CD8-positive, alpha-beta memory T cell (primary cell): ENCODE measurements around the gene RPGRIP1L. TPM values are rescaled to one million over a fixed set of nuclear protein-coding genes. Genes with fewer than 3 reads are reported as not detected.
A peak's percentile ranks its signal among the peaks of the same experiment; 100 is the strongest.

Experiments used
- CTCF ChIA-PET: fragments of 350-600 bp; sonication (Branson Sonifier 250); formaldehyde crosslinking; loops from one replicate; lab custom pipeline; 2021; ENCODE audit warnings: antibody characterized with exemption; lab: Charles Lee
- POLR2A ChIA-PET: fragments of 350-600 bp; sonication (Branson Sonifier 250); formaldehyde crosslinking; loops from one replicate; lab custom pipeline; 2021; ENCODE audit warnings: antibody characterized with exemption; lab: Charles Lee
- DNase-seq, 5 donors: peaks; one replicate each; pipeline versions ENCODE4 v3.0.0 to v3.0.0-alpha.2; 2020 to 2022; ENCODE audit warnings: mixed read lengths in 1 of 5
- H3K27ac ChIP-seq: one replicate; pipeline ENCODE4 v1.7.0; 2013; ENCODE audit warnings: low read depth, mild to moderate bottlenecking, low read length, moderate library complexity
- H3K27me3 ChIP-seq: 2 replicates; pipeline ENCODE4 v1.7.0; 2013; ENCODE audit warnings: low read length, mild to moderate bottlenecking; ENCODE audit not compliant: insufficient read depth, poor library complexity, severe bottlenecking
- H3K36me3 ChIP-seq: 2 replicates; pipeline ENCODE4 v1.7.0; 2013; ENCODE audit warnings: mild to moderate bottlenecking, low read length, moderate library complexity; ENCODE audit not compliant: insufficient read depth
- H3K4me1 ChIP-seq: 2 replicates; pipeline ENCODE4 v1.7.0; 2013; ENCODE audit warnings: mild to moderate bottlenecking, low read length, moderate library complexity; ENCODE audit not compliant: insufficient read depth
- H3K4me3 ChIP-seq: 2 replicates; pipeline ENCODE4 v1.7.0; 2013; ENCODE audit warnings: mild to moderate bottlenecking, low read length
- H3K9me3 ChIP-seq: 2 replicates; pipeline ENCODE4 v1.7.0; 2013; ENCODE audit warnings: mild to moderate bottlenecking, low read length
- H3K27ac Mint-ChIP-seq, 8 donors: one replicate each; pipeline ENCODE4 v1.8.0; 2020 to 2021; ENCODE audit warnings: mixed read lengths in 8 of 8, mild to moderate bottlenecking in 6 of 8, inconsistent platforms in 3 of 8, moderate library complexity in 3 of 8
- H3K27me3 Mint-ChIP-seq, 2 donors: one replicate each; pipeline ENCODE4 v1.8.0; 2020 to 2021; ENCODE audit warnings: mixed read lengths in 2 of 2, mild to moderate bottlenecking in 1 of 2, moderate library complexity in 1 of 2
- H3K36me3 Mint-ChIP-seq, 3 donors: one replicate each; pipeline ENCODE4 v1.8.0; 2020 to 2021; ENCODE audit warnings: mixed read lengths in 3 of 3, inconsistent platforms in 1 of 3, mild to moderate bottlenecking in 1 of 3
- H3K4me1 Mint-ChIP-seq, 3 donors: one replicate each; pipeline ENCODE4 v1.8.0; 2020 to 2021; ENCODE audit warnings: mixed read lengths in 3 of 3, inconsistent platforms in 1 of 3, mild to moderate bottlenecking in 1 of 3
- H3K4me3 Mint-ChIP-seq, 7 donors: one replicate each; pipeline ENCODE4 v1.8.0; 2020 to 2021; ENCODE audit warnings: mixed read lengths in 7 of 7, mild to moderate bottlenecking in 6 of 7, moderate library complexity in 4 of 7, inconsistent platforms in 2 of 7
- H3K9me3 Mint-ChIP-seq, 5 donors: one replicate each; pipeline ENCODE4 v1.8.0; 2020 to 2022; ENCODE audit warnings: mixed read lengths in 5 of 5, mild to moderate bottlenecking in 3 of 5, moderate library complexity in 2 of 5, inconsistent platforms in 1 of 5
- polyA plus RNA-seq: library from polyadenylated mRNA; unstranded; fragments of 300-500 nt; fragmentation: Illumina TruSeq; gene quantifications from one replicate; pipeline ENCODE4 v1.2.3, GENCODE V29; 2021
- total RNA-seq, 2 experiments: library from RNA; stranded (reverse); gene quantifications; one replicate each; pipeline ENCODE4 v1.2.3, GENCODE V29; 2021

Gene RPGRIP1L
- 1 to 10 TPM; 9.6 to 9.8 TPM for total RNA-seq
- polyA plus RNA-seq: 3.0 TPM

GRCh38 chr16:53703590-53704444, at the start of gene RPGRIP1L, which contains the start of gene FTO:
RPGRIP1L (minus strand) TSS chr16:53703859; CDS start chr16:53700723, 3,136 bp downstream.
FTO (plus strand) TSS chr16:53704156.
- peaks cover 16% of the 10 kb centered on the region for H3K4me1 ChIP-seq
- H3K4me1 Mint-ChIP-seq: peaks cover 39 to 52% (median 51%) of the 10 kb centered on the region in 3 donors
- H3K27ac ChIP-seq: peak within 1 kb of the TSS; percentile 62
- peak within 1 kb of the TSS; percentile 94 to 98 (median 97) for H3K4me3 Mint-ChIP-seq
- H3K27ac Mint-ChIP-seq: peak within 1 kb of the TSS; percentile 82 to 99 (median 96)
- H3K9me3 ChIP-seq: no peaks in the 10 kb centered on the region
- peak within 1 kb of the TSS; percentile 92 for H3K4me3 ChIP-seq
- H3K27me3 ChIP-seq: no peaks in the 10 kb centered on the region
- CTCF ChIA-PET: interaction anchor here (0.9 to 1.9 kb wide), 2 partner anchors 39 to 90 kb away, joined by 3 to 6 read pairs; no protein-coding TSS in a partner anchor
- peaks cover 0 to 2% of the 10 kb centered on the region in 2 donors for H3K27me3 Mint-ChIP-seq
- peaks cover 4 to 17% (median 8%) of the 10 kb centered on the region in 3 donors for H3K36me3 Mint-ChIP-seq
- POLR2A ChIA-PET: interaction anchor here (0.6 kb wide), 1 partner anchor 21 kb away, joined by 3 read pairs; no protein-coding TSS in a partner anchor
- H3K9me3 Mint-ChIP-seq: no peaks in the 10 kb centered on the region
- H3K36me3 ChIP-seq: no peaks in the 10 kb centered on the region
- peak; percentile 93 to 98 (median 95) for DNase-seq

GRCh38 chr16:53753431-53753830, 49.8 kb upstream of the RPGRIP1L start:
- peak overlapping the region in 2 of 8 donors; percentile 6 to 36 for H3K27ac Mint-ChIP-seq
- H3K4me3 ChIP-seq: no peak overlapping the region
- H3K36me3 Mint-ChIP-seq: peaks cover 0 to under 1% (median under 1%) of the 10 kb centered on the region in 3 donors
- H3K27ac ChIP-seq: no peak overlapping the region
- no peak for DNase-seq
- H3K27me3 Mint-ChIP-seq: no peaks in the 10 kb centered on the region
- no peak overlapping the region for H3K4me3 Mint-ChIP-seq
- no peaks in the 10 kb centered on the region for H3K27me3 ChIP-seq
- no peaks in the 10 kb centered on the region for H3K9me3 ChIP-seq
- H3K36me3 ChIP-seq: no peaks in the 10 kb centered on the region
- CTCF ChIA-PET: interaction anchor here (1.3 kb wide), 1 partner anchor 10 kb away, joined by 4 read pairs; no protein-coding TSS in a partner anchor
- POLR2A ChIA-PET: interaction anchor here (0.7 kb wide), 1 partner anchor 482 kb away, joined by 4 read pairs; no protein-coding TSS in a partner anchor
- peaks cover 12 to 42% (median 35%) of the 10 kb centered on the region in 3 donors for H3K4me1 Mint-ChIP-seq
- H3K9me3 Mint-ChIP-seq: peaks cover 0 to 5% (median 0%) of the 10 kb centered on the region in 5 donors
- H3K4me1 ChIP-seq: no peaks in the 10 kb centered on the region

- ChIA-PET POLR2A (no interaction called here), CTCF (interaction anchor here (1.3 kb wide), 1 partner anchor 10 kb away, joined by 8 read pairs; no protein-coding TSS in a partner anchor)
- Histone ChIP-seq H3K9me3 (no peaks in the 10 kb centered on the region), H3K27ac (no peak overlapping the region), H3K36me3 (no peaks in the 10 kb centered on the region), H3K4me3 (no peak overlapping the region), H3K4me1 (no peaks in the 10 kb centered on the region), H3K27me3 (no peaks in the 10 kb centered on the region)
- peaks cover 9 to 37% (median 31%) of the 10 kb centered on the region in 3 donors for H3K4me1 Mint-ChIP-seq
- no peaks in the 10 kb centered on the region for H3K27me3 Mint-ChIP-seq
- H3K36me3 Mint-ChIP-seq: peaks cover 0 to 4% (median 2%) of the 10 kb centered on the region in 3 donors
- DNase-seq: no peak
- H3K9me3 Mint-ChIP-seq: peaks cover 0 to 6% (median 2%) of the 10 kb centered on the region in 5 donors
- H3K27ac Mint-ChIP-seq: no peak overlapping the region
- no peak overlapping the region for H3K4me3 Mint-ChIP-seq
These were observed 48.9 kb upstream of the RPGRIP1L start for GRCh38 chr16:53752560-53752959.

GRCh38 chr16:53745753-53746266, 42.2 kb upstream of the RPGRIP1L start:
- DNase-seq: no peak
- Histone ChIP-seq H3K9me3 (no peaks in the 10 kb centered on the region), H3K4me1 (peaks cover 26% of the 10 kb centered on the region), H3K27me3 (no peaks in the 10 kb centered on the region), H3K27ac (no peak overlapping the region), H3K36me3 (no peaks in the 10 kb centered on the region), H3K4me3 (no peak overlapping the region)
- Mint-ChIP-seq H3K27ac (peak overlapping the region in 3 of 8 donors; percentile 23 to 66 (median 38)), H3K4me1 (peaks cover 23 to 60% (median 35%) of the 10 kb centered on the region in 3 donors), H3K9me3 (peaks cover 0 to 9% (median 2%) of the 10 kb centered on the region in 5 donors), H3K36me3 (peaks cover 0 to 7% (median 2%) of the 10 kb centered on the region in 3 donors), H3K4me3 (peak overlapping the region in 1 of 7 donors; percentile 4), H3K27me3 (no peaks in the 10 kb centered on the region)
- CTCF ChIA-PET: interaction anchor here (2.3 kb wide), 1 partner anchor 10 kb away, joined by 8 read pairs; no protein-coding TSS in a partner anchor
- POLR2A ChIA-PET: no interaction called here

GRCh38 chr16:53745086-53745485, 41.4 kb upstream of the RPGRIP1L start:
- H3K4me1 Mint-ChIP-seq: peaks cover 23 to 63% (median 35%) of the 10 kb centered on the region in 3 donors
- DNase-seq: no peak
- H3K27me3 Mint-ChIP-seq: no peaks in the 10 kb centered on the region
- H3K36me3 Mint-ChIP-seq: peaks cover 0 to 7% (median 2%) of the 10 kb centered on the region in 3 donors
- POLR2A ChIA-PET: no interaction called here
- Histone ChIP-seq H3K27ac (no peak overlapping the region), H3K27me3 (no peaks in the 10 kb centered on the region), H3K4me3 (no peak overlapping the region), H3K9me3 (no peaks in the 10 kb centered on the region), H3K4me1 (peaks cover 26% of the 10 kb centered on the region), H3K36me3 (no peaks in the 10 kb centered on the region)
- peak overlapping the region in 5 of 8 donors; percentile 38 to 89 (median 81) for H3K27ac Mint-ChIP-seq
- peaks cover 0 to 9% (median 2%) of the 10 kb centered on the region in 5 donors for H3K9me3 Mint-ChIP-seq
- peak overlapping the region in 2 of 7 donors; percentile 76 to 78 for H3K4me3 Mint-ChIP-seq
- CTCF ChIA-PET: interaction anchor here (1.4 to 2.3 kb wide), 2 partner anchors 9 to 20 kb away, joined by 3 to 8 read pairs; no protein-coding TSS in a partner anchor

GRCh38 chr16:53744449-53744848, 40.8 kb upstream of the RPGRIP1L start:
- CTCF ChIA-PET: interaction anchor here (1.1 to 2.3 kb wide), 3 partner anchors 9 to 195 kb away, joined by 3 to 8 read pairs (median 3); no protein-coding TSS in a partner anchor
- Histone ChIP-seq H3K27ac (no peak overlapping the region), H3K27me3 (no peaks in the 10 kb centered on the region), H3K36me3 (no peaks in the 10 kb centered on the region), H3K4me1 (peaks cover 26% of the 10 kb centered on the region), H3K9me3 (no peaks in the 10 kb centered on the region), H3K4me3 (no peak overlapping the region)
- DNase-seq: peak in 2 of 5 donors; percentile 33 to 38
- peak overlapping the region in 6 of 7 donors; percentile 62 to 78 (median 66) for H3K4me3 Mint-ChIP-seq
- H3K4me1 Mint-ChIP-seq: peaks cover 23 to 66% (median 41%) of the 10 kb centered on the region in 3 donors
- H3K36me3 Mint-ChIP-seq: peaks cover 0 to 7% (median 2%) of the 10 kb centered on the region in 3 donors
- no peaks in the 10 kb centered on the region for H3K27me3 Mint-ChIP-seq
- peak overlapping the region in 7 of 8 donors; percentile 7 to 89 (median 73) for H3K27ac Mint-ChIP-seq
- peaks cover 0 to 9% (median 2%) of the 10 kb centered on the region in 5 donors for H3K9me3 Mint-ChIP-seq
- POLR2A ChIA-PET: no interaction called here

GRCh38 chr16:53743149-53743566, 39.5 kb upstream of the RPGRIP1L start:
- Histone ChIP-seq H3K36me3 (no peaks in the 10 kb centered on the region), H3K27ac (no peak overlapping the region), H3K9me3 (no peaks in the 10 kb centered on the region), H3K27me3 (no peaks in the 10 kb centered on the region), H3K4me3 (no peak overlapping the region), H3K4me1 (peaks cover 26% of the 10 kb centered on the region)
- ChIA-PET POLR2A (no interaction called here), CTCF (interaction anchor here (1.1 to 2.3 kb wide), 6 partner anchors 9 to 194 kb away, joined by 3 to 8 read pairs (median 4); partner anchors contain the start of genes FTO and RPGRIP1L)
- no peaks in the 10 kb centered on the region for H3K27me3 Mint-ChIP-seq
- H3K36me3 Mint-ChIP-seq: peaks cover 0 to 7% (median 2%) of the 10 kb centered on the region in 3 donors
- DNase-seq: peak in 1 of 5 donors; percentile 1
- no peak overlapping the region for H3K27ac Mint-ChIP-seq
- peaks cover 0 to 9% (median 2%) of the 10 kb centered on the region in 5 donors for H3K9me3 Mint-ChIP-seq
- no peak overlapping the region for H3K4me3 Mint-ChIP-seq
- H3K4me1 Mint-ChIP-seq: peaks cover 23 to 67% (median 41%) of the 10 kb centered on the region in 3 donors
